ENCODE measurements around the gene TBC1D2.

GRCh38 chr9:98216391-98216790 lies 39.1 kb downstream of the TBC1D2 start:
- TF ChIP-seq POLR2A (IDR thresholded peaks at IDR 0.05) = no peak
- TF ChIP-seq CTCF (IDR thresholded peaks at IDR 0.05) = no peak
- TF ChIP-seq POLR2AphosphoS5 (IDR thresholded peaks at IDR 0.05) = no peak
- no peak for TF ChIP-seq EP300 (IDR thresholded peaks at IDR 0.05)

Data from gastroesophageal sphincter (tissue), 3 donors.